K562 (cell line): Measurements from ENCODE around the gene FEN1. TPM values are rescaled to one million over a fixed set of nuclear protein-coding genes. Genes with fewer than 3 reads are reported as not detected.

Source experiments
- AFF1 ChIP-seq, 2 experiments: fragments of 450-650 bp; IDR thresholded peaks; 2 replicates each; pipeline ENCODE4 v1.6.1; 2018; ENCODE audit warnings: mild to moderate bottlenecking in 2 of 2, low read depth in 1 of 2; ENCODE audit not compliant: partially characterized antibody in 2 of 2
- ATF3 ChIP-seq, 2 experiments: fragments of 450-650 bp in 1 of 2; sonication (generic) in 1 of 2; formaldehyde crosslinking in 1 of 2; IDR thresholded peaks in 1 of 2; conservative IDR thresholded peaks in 1 of 2; 2 replicates each; pipeline versions ENCODE4 v1.6.1 to v1.8.1; 2016 to 2023; ENCODE audit warnings: mild to moderate bottlenecking in 2 of 2, moderate library complexity in 2 of 2, inconsistent platforms in 1 of 2, missing genetic modification reagents in 1 of 2
- BCOR ChIP-seq: fragments of 450-650 bp; IDR thresholded peaks from 2 replicates; pipeline ENCODE4 v1.6.1; 2016
- CSDE1 ChIP-seq, 2 experiments: fragments of 450-650 bp; IDR thresholded peaks; 2 replicates each; pipeline ENCODE4 v1.6.1; 2016; ENCODE audit warnings: mild to moderate bottlenecking in 1 of 2
- FOXA3 ChIP-seq, 2 experiments: fragments of 450-650 bp in 1 of 2; sonication (generic) in 1 of 2; formaldehyde crosslinking; IDR thresholded peaks in 1 of 2; conservative IDR thresholded peaks in 1 of 2; 2 replicates each; pipeline versions ENCODE4 v1.4.0 to v1.8.0; 2020 to 2022; ENCODE audit warnings: mild to moderate bottlenecking in 2 of 2, missing genetic modification reagents in 1 of 2
- KAT8 ChIP-seq: fragments of 450-650 bp; IDR thresholded peaks from 2 replicates; pipeline ENCODE4 v1.6.1; 2016; ENCODE audit warnings: low read depth, mild to moderate bottlenecking
- OTX1 ChIP-seq: fragments of 450-650 bp; formaldehyde crosslinking; IDR thresholded peaks from 2 replicates; pipeline ENCODE4 v1.4.0; 2022; ENCODE audit warnings: mild to moderate bottlenecking
- PREB ChIP-seq: sonication (generic); formaldehyde crosslinking; IDR thresholded peaks from 2 replicates; pipeline ENCODE4 v1.8.1; 2023; ENCODE audit warnings: mild to moderate bottlenecking, missing genetic modification reagents
- PTBP1 ChIP-seq: fragments of 200-400 bp; formaldehyde crosslinking; IDR thresholded peaks from 2 replicates; pipeline ENCODE4 v1.6.1; 2017; ENCODE audit warnings: low read depth, low read length
- RFX7 ChIP-seq: fragments of 250-450 bp; sonication (Bioruptor Pico); IDR thresholded peaks from 2 replicates; pipeline ENCODE4 v1.5.1; 2021; ENCODE audit warnings: mild to moderate bottlenecking
- RNF219 ChIP-seq: fragments of 250-450 bp; sonication (Bioruptor Pico); IDR thresholded peaks from 2 replicates; pipeline ENCODE4 v1.5.0; 2022; ENCODE audit warnings: mild to moderate bottlenecking
- SAP30 ChIP-seq: fragments of 200-600 bp; sonication (generic); IDR thresholded peaks from 2 replicates; pipeline ENCODE4 v1.6.1; 2012; ENCODE audit warnings: borderline replicate concordance, low read depth, mild to moderate bottlenecking, moderate library complexity, low read length, control low read depth, inconsistent platforms; ENCODE audit not compliant: insufficient read depth, poor library complexity, severe bottlenecking
- SIRT6 ChIP-seq: IDR thresholded peaks from one replicate; pipeline ENCODE4 v1.6.1; 2012; ENCODE audit warnings: low read depth, mild to moderate bottlenecking, control low read depth, inconsistent platforms, low read length, moderate library complexity
- SIX5 ChIP-seq, 2 experiments: IDR thresholded peaks; 2 replicates each; pipeline ENCODE4 v1.6.1; 2011; ENCODE audit warnings: low read length in 2 of 2, borderline replicate concordance in 1 of 2, low read depth in 1 of 2, mild to moderate bottlenecking in 1 of 2, moderate library complexity in 1 of 2; ENCODE audit not compliant: insufficient read depth in 1 of 2
- TAF1 ChIP-seq: IDR thresholded peaks from 2 replicates; pipeline ENCODE4 v1.6.1; 2011; ENCODE audit warnings: mild to moderate bottlenecking, low read length, moderate library complexity; ENCODE audit not compliant: insufficient read depth, control insufficient read depth, severe bottlenecking; ENCODE audit errors: extremely low read depth
- TEAD2 ChIP-seq: fragments of 450-650 bp; IDR thresholded peaks from 2 replicates; pipeline ENCODE4 v1.6.1; 2016; ENCODE audit warnings: missing genetic modification characterization, control low read depth, missing compliant biosample characterization
- ZNF583 ChIP-seq: fragments of 250-450 bp; sonication (Bioruptor Pico); IDR thresholded peaks from 2 replicates; pipeline ENCODE4 v1.4.0; 2020
- polyA plus RNA-seq, 8 experiments: library from polyadenylated mRNA; depleted of rRNA in 4 of 8; stranded (reverse) in 5 of 8; unstranded in 3 of 8; fragments of >200 nt; fragmentation: Nextera tagmentation in 2 of 8; fragmentation: Illumina TruSeq in 1 of 8; extraction: Ambion mirVana in 2 of 8; extraction: Trizol in 1 of 8; gene quantifications; 2 replicates each; pipeline versions ENCODE4 v1.2.1 to v1.2.3, GENCODE V29; 2011 to 2014; ENCODE audit warnings: inconsistent platforms in 1 of 8, missing spikeins in 1 of 8
- total RNA-seq, 7 experiments: library from RNA; depleted of rRNA in 6 of 7; stranded (reverse); fragments of >200 nt in 6 of 7; fragmentation: Illumina TruSeq in 2 of 7; extraction: Trizol in 2 of 7; gene quantifications; 2 replicates each; pipeline versions ENCODE4 v1.2.1 to v1.2.3, GENCODE V29; 2011 to 2021; ENCODE audit warnings: low replicate concordance in 1 of 7

Gene FEN1
- total and polyA plus RNA-seq, 9 of the 15 experiments (the other 6 are each of a cell fraction or from before 2014, with no cell fraction given) = 58.1 to 156 (median 137) TPM

GRCh38 chr11:61841636-61842527 is 49.2 kb downstream of the FEN1 start (continued):
- no peak for TF ChIP-seq SAP30
- TF ChIP-seq PTBP1 = no peak
- TF ChIP-seq BCOR = peak; percentile 58; the same call in 1 of the 2 replicates
- no peak; a peak in 1 of 4 replicates for TF ChIP-seq CSDE1 (IDR thresholded peaks at IDR 0.05)
- no peak for TF ChIP-seq RNF219 (CRISPR knock-in tag)
- TF ChIP-seq SIRT6 = no peak
- TF ChIP-seq TEAD2 = no peak
- 0 out of 4 replicates have a peak, but pooled peaks of 1 of the 2 experiments have one; percentile 11 for TF ChIP-seq FOXA3 (CRISPR knock-in tag; conservative IDR thresholded peaks at IDR 0.05 in 1 of 2, IDR thresholded peaks at IDR 0.05 in 1 of 2)
- TF ChIP-seq AFF1 (IDR thresholded peaks at IDR 0.05; ENCODE audit: low read depth in 1 of 2, partially characterized antibody in 2 of 2) = peak; percentile 62 to 76
- TF ChIP-seq OTX1 (CRISPR knock-in tag) = peak; percentile 14; the same call in 1 of the 2 replicates
- no peak; the same call in 1 of the 2 replicates for TF ChIP-seq ATF3 (IDR thresholded peaks at IDR 0.05)
- TF ChIP-seq ATF3 (CRISPR knock-in tag; conservative IDR thresholded peaks at IDR 0.05) = no peak; the same call in 1 of the 2 replicates
- peak; percentile 75 for TF ChIP-seq ZNF583
- no peak for TF ChIP-seq SIX5 (IDR thresholded peaks at IDR 0.05; ENCODE audit: borderline replicate concordance in 1 of 2, insufficient read depth in 1 of 2, low read depth in 1 of 2, low read length in 2 of 2)
- no peak for TF ChIP-seq KAT8
- no peak for TF ChIP-seq PREB
- TF ChIP-seq RFX7 (CRISPR knock-in tag) = no peak
- peak; percentile 45 for TF ChIP-seq TAF1
